H1 (cell line): ENCODE measurements around the gene MIX23.

Experiments
- CTCF ChIP-seq, 3 experiments: IDR thresholded peaks; 1 replicate in 2 of 3; 2 replicates in 1 of 3; pipeline versions ENCODE4 v1.5.1 to v1.6.1; 2011; ENCODE audit warnings: low read length in 3 of 3, mild to moderate bottlenecking in 3 of 3, inconsistent platforms in 2 of 3, low read depth in 1 of 3, moderate library complexity in 1 of 3; ENCODE audit not compliant: insufficient read depth in 1 of 3; ENCODE audit errors: control extremely low read depth in 1 of 3
- EGR1 ChIP-seq: IDR thresholded peaks from 2 replicates; pipeline ENCODE4 v1.6.1; 2011; ENCODE audit warnings: low read depth, low read length, borderline replicate concordance
- JUND ChIP-seq: IDR thresholded peaks from 2 replicates; pipeline ENCODE4 v1.6.1; 2011; ENCODE audit warnings: mild to moderate bottlenecking, improper control_type of control experiment, low read length
- KDM1A ChIP-seq: fragments of 200-600, 300-600 bp; sonication (generic); IDR thresholded peaks from 2 replicates; pipeline ENCODE4 v1.7.1; 2016; ENCODE audit warnings: mild to moderate bottlenecking, low read length, borderline replicate concordance
- MAFK ChIP-seq: IDR thresholded peaks from 2 replicates; pipeline ENCODE4 v1.6.1; 2012; ENCODE audit warnings: low read depth, mild to moderate bottlenecking, improper control_type of control experiment, low read length
- NRF1 ChIP-seq: IDR thresholded peaks from 2 replicates; pipeline ENCODE4 v1.6.1; 2011; ENCODE audit warnings: mild to moderate bottlenecking, low read depth, low read length, improper control_type of control experiment
- SP1 ChIP-seq: IDR thresholded peaks from 2 replicates; pipeline ENCODE4 v1.6.1; 2011; ENCODE audit warnings: low read depth, low read length
- TAF1 ChIP-seq: IDR thresholded peaks from 2 replicates; pipeline ENCODE4 v1.6.1; 2011; ENCODE audit warnings: mild to moderate bottlenecking, low read depth, low read length
- ZNF274 ChIP-seq: IDR thresholded peaks from 2 replicates; pipeline ENCODE4 v1.7.0; 2012; ENCODE audit warnings: low read length, borderline replicate concordance; ENCODE audit errors: extremely low read depth

- TF ChIP-seq CTCF (IDR thresholded peaks at IDR 0.05; ENCODE audit: control extremely low read depth in 1 of 3, insufficient read depth in 1 of 3, low read depth in 1 of 3, low read length in 3 of 3), result no peak
- TF ChIP-seq ZNF274, result no peak
- no peak for TF ChIP-seq MAFK
- TF ChIP-seq EGR1, result no peak
- no peak for TF ChIP-seq JUND
- no peak for TF ChIP-seq TAF1
- TF ChIP-seq KDM1A, result no peak
- TF ChIP-seq NRF1, result no peak
- no peak for TF ChIP-seq SP1
Observed at GRCh38 chr3:122410111-122410510, 27.1 kb upstream of the MIX23 start.
